HepG2 (cell line): ENCODE data around the gene CIART. TPM values are rescaled to one million over a fixed set of nuclear protein-coding genes. Genes with fewer than 3 reads are reported as not detected.
A peak's percentile ranks its signal among the peaks of the same experiment; 100 is the strongest.

ENCODE experiments used
- CCDC6 ChIP-seq: sonication (generic); formaldehyde crosslinking; IDR thresholded peaks from 2 replicates; pipeline ENCODE4 v1.8.1; 2022; ENCODE audit warnings: mild to moderate bottlenecking, missing genetic modification reagents, moderate library complexity
- FOSL2 ChIP-seq: sonication (generic); formaldehyde crosslinking; IDR thresholded peaks from 2 replicates; pipeline ENCODE4 v1.4.0; 2020; ENCODE audit warnings: missing genetic modification reagents
- HMG20A ChIP-seq: IDR thresholded peaks from 2 replicates; pipeline ENCODE4 v1.6.1; 2016; ENCODE audit warnings: borderline replicate concordance
- IRX3 ChIP-seq: sonication (generic); formaldehyde crosslinking; IDR thresholded peaks from 2 replicates; pipeline ENCODE4 v1.8.1; 2023; ENCODE audit warnings: mild to moderate bottlenecking, low read depth, missing genetic modification reagents, borderline replicate concordance
- PRDM10 ChIP-seq: sonication (generic); formaldehyde crosslinking; IDR thresholded peaks from 2 replicates; pipeline ENCODE4 v1.4.0; 2020; ENCODE audit warnings: low read depth, missing genetic modification reagents
- PRPF4 ChIP-seq: fragments of 200-400 bp; formaldehyde crosslinking; IDR thresholded peaks from 2 replicates; pipeline ENCODE4 v1.6.1; 2016; ENCODE audit warnings: low read length, low read depth; ENCODE audit not compliant: poor library complexity, severe bottlenecking
- RBFOX2 ChIP-seq: fragments of 200-400 bp; formaldehyde crosslinking; IDR thresholded peaks from 2 replicates; pipeline ENCODE4 v1.6.1; 2017; ENCODE audit warnings: low read depth, mild to moderate bottlenecking, low read length
- STAG1 ChIP-seq: sonication (generic); formaldehyde crosslinking; IDR thresholded peaks from 2 replicates; pipeline ENCODE4 v1.4.0; 2020; ENCODE audit warnings: missing genetic modification reagents
- WIZ ChIP-seq: sonication (generic); formaldehyde crosslinking; IDR thresholded peaks from 2 replicates; pipeline ENCODE4 v1.5.1; 2020; ENCODE audit warnings: mild to moderate bottlenecking, missing genetic modification reagents
- ZFP1 ChIP-seq: IDR thresholded peaks from 2 replicates; pipeline ENCODE4 v1.6.1; 2016
- ZNF296 ChIP-seq: sonication (generic); formaldehyde crosslinking; conservative IDR thresholded peaks from 2 replicates; pipeline ENCODE4 v1.5.0; 2020; ENCODE audit warnings: mild to moderate bottlenecking, missing genetic modification reagents
- ZNF354B ChIP-seq: sonication (generic); formaldehyde crosslinking; IDR thresholded peaks from 2 replicates; pipeline ENCODE4 v1.8.0; 2022; ENCODE audit warnings: mild to moderate bottlenecking, missing genetic modification reagents
- ZNF414 ChIP-seq: sonication (generic); formaldehyde crosslinking; IDR thresholded peaks from 2 replicates; pipeline ENCODE4 v1.5.0; 2020; ENCODE audit warnings: missing genetic modification reagents
- ZNF607 ChIP-seq: sonication (generic); formaldehyde crosslinking; IDR thresholded peaks from 2 replicates; pipeline ENCODE4 v1.5.1; 2020; ENCODE audit warnings: missing genetic modification reagents, mild to moderate bottlenecking, borderline replicate concordance
- ZNF737 ChIP-seq: sonication (generic); formaldehyde crosslinking; IDR thresholded peaks from 2 replicates; pipeline ENCODE4 v1.5.0; 2020; ENCODE audit warnings: missing genetic modification reagents, mild to moderate bottlenecking, borderline replicate concordance
- ZNF792 ChIP-seq: IDR thresholded peaks from 2 replicates; pipeline ENCODE4 v1.6.1; 2016
- ZNF839 ChIP-seq: sonication (generic); formaldehyde crosslinking; IDR thresholded peaks from 2 replicates; pipeline ENCODE4 v1.4.0; 2020; ENCODE audit warnings: missing genetic modification reagents, mild to moderate bottlenecking, borderline replicate concordance
- ZSCAN9 ChIP-seq: IDR thresholded peaks from 2 replicates; pipeline ENCODE4 v1.6.1; 2016; ENCODE audit warnings: borderline replicate concordance
- ZXDC ChIP-seq: sonication (generic); formaldehyde crosslinking; IDR thresholded peaks from 2 replicates; pipeline ENCODE4 v1.5.0; 2020; ENCODE audit warnings: mild to moderate bottlenecking, missing genetic modification reagents
- polyA plus RNA-seq, 8 experiments: library from polyadenylated mRNA; depleted of rRNA in 3 of 8; stranded (reverse) in 7 of 8; unstranded in 1 of 8; fragments of >200 nt; fragmentation: Illumina TruSeq in 4 of 8; extraction: Trizol in 4 of 8; gene quantifications; 2 replicates each; pipeline versions ENCODE4 v1.2.1 to v1.2.3, GENCODE V29; 2011 to 2016; ENCODE audit warnings: low read depth in 4 of 8, missing spikeins in 1 of 8, mixed read lengths in 1 of 8; ENCODE audit not compliant: insufficient read depth in 1 of 8
- total RNA-seq, 5 experiments: library from RNA; depleted of rRNA; stranded (reverse); fragments of >200 nt; fragmentation: Illumina TruSeq; extraction: Trizol; gene quantifications; 2 replicates each; pipeline ENCODE4 v1.2.3, GENCODE V29; 2016; ENCODE audit warnings: low read depth in 1 of 5
- TF ChIP-seq, protein P1 (sequence below): sonication (generic); formaldehyde crosslinking; IDR thresholded peaks from 2 replicates; pipeline ENCODE4 v1.4.0; 2020; ENCODE audit warnings: missing genetic modification reagents
- TF ChIP-seq, protein P2 (sequence below): IDR thresholded peaks from 2 replicates; pipeline ENCODE4 v1.6.1; 2016

The CIART gene
- total and polyA plus RNA-seq, 2 of the 13 experiments (the other 11 are each of a cell fraction or from before 2014, with no cell fraction given) = 0.58 TPM; not detected in 1

DNA sequence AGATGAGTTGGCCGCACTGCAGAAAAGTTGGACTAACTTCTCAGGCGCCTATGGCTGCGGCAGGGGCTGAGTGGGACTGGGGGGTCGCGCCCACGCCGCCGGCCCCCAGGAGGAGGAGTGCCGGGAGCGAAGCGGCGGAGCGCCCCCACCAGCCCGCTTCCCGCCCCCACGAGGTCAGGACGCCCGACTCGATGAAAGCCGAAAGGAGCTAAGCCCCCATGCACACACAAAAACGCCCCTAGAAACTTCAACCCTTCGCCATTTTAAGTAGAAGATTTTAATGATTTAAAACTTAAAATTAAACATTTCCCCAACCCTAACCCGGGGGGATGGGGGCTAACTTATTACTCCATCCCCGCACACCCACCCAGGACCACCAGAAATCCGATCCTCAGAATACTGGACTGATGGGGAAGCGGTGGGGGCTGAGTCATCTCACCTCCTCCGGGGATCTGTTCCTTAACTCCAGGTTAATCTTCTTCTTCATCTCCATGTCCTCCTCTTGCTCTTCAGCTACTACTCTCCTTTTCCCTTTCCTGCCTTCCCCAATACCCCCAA is 47.0 kb upstream of the CIART start (continued):
- TF ChIP-seq ZNF414 (CRISPR knock-in tag) = peak; percentile 2; the same call in 1 of the 2 replicates
- peak; percentile 15; the same call in 1 of the 2 replicates for TF ChIP-seq CCDC6
- TF ChIP-seq ZNF296 (CRISPR knock-in tag) = no peak
- TF ChIP-seq PRDM10 (CRISPR knock-in tag) = no peak
- TF ChIP-seq, protein P1, sequence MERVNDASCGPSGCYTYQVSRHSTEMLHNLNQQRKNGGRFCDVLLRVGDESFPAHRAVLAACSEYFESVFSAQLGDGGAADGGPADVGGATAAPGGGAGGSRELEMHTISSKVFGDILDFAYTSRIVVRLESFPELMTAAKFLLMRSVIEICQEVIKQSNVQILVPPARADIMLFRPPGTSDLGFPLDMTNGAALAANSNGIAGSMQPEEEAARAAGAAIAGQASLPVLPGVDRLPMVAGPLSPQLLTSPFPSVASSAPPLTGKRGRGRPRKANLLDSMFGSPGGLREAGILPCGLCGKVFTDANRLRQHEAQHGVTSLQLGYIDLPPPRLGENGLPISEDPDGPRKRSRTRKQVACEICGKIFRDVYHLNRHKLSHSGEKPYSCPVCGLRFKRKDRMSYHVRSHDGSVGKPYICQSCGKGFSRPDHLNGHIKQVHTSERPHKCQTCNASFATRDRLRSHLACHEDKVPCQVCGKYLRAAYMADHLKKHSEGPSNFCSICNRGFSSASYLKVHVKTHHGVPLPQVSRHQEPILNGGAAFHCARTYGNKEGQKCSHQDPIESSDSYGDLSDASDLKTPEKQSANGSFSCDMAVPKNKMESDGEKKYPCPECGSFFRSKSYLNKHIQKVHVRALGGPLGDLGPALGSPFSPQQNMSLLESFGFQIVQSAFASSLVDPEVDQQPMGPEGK (CRISPR knock-in tag) = peak; percentile 87
- TF ChIP-seq FOSL2 (CRISPR knock-in tag) = no peak
- no peak for TF ChIP-seq IRX3 (CRISPR knock-in tag)
- no peak for TF ChIP-seq ZFP1
- TF ChIP-seq, protein P2, sequence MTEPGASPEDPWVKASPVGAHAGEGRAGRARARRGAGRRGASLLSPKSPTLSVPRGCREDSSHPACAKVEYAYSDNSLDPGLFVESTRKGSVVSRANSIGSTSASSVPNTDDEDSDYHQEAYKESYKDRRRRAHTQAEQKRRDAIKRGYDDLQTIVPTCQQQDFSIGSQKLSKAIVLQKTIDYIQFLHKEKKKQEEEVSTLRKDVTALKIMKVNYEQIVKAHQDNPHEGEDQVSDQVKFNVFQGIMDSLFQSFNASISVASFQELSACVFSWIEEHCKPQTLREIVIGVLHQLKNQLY = no peak
- no peak for TF ChIP-seq STAG1
- TF ChIP-seq ZNF839 (CRISPR knock-in tag) = no peak
- peak; percentile 42 for TF ChIP-seq RBFOX2
- TF ChIP-seq ZNF354B (CRISPR knock-in tag) = no peak
- TF ChIP-seq HMG20A = no peak
- TF ChIP-seq ZNF737 = no peak
- TF ChIP-seq ZNF607 (CRISPR knock-in tag) = no peak
- no peak for TF ChIP-seq ZSCAN9
- TF ChIP-seq ZXDC (CRISPR knock-in tag) = no peak; the same call in 1 of the 2 replicates
- no peak for TF ChIP-seq ZNF792
- TF ChIP-seq WIZ (CRISPR knock-in tag) = no peak
- no peak for TF ChIP-seq PRPF4
